HepG2 (cell line): ENCODE measurements around the gene VPREB3. TPM values are rescaled to one million over a fixed set of nuclear protein-coding genes. Genes with fewer than 3 reads are reported as not detected.

Source experiments
- ATAC-seq: fragments of 200-7000 bp; cut with Tn5 transposase; 3 replicates; pipeline ENCODE4 v1.9.1; 2020; ENCODE audit warnings: mild to moderate bottlenecking, moderate library complexity
- BruUV-seq: library from RNA; stranded (reverse); fragments of 400-500 nt; replicated peaks from 2 replicates; lab custom pipeline; 2021; lab: Mats Ljungman, UMichigan
- CTCF ChIA-PET: fragments of 300-600 bp; formaldehyde crosslinking; extraction: SDS; loops from one replicate; lab custom pipeline; 2021; ENCODE audit warnings: low total read pairs, inconsistent platforms, low intra/inter-chr PET ratio; lab: Yijun Ruan, JAX
- POLR2A ChIA-PET: fragments of 350-600 bp; sonication (Branson Sonifier 250); formaldehyde crosslinking; loops from one replicate; lab custom pipeline; 2020; ENCODE audit warnings: antibody characterized with exemption, inconsistent platforms; lab: Yijun Ruan, JAX
- DNase-seq: peaks from one replicate; pipeline ENCODE4 v3.0.0-alpha.2; 2015; ENCODE audit warnings: low spot score
- FAIRE-seq: peaks from 3 replicates; lab custom pipeline; 2011; peaks lifted over from hg19 to GRCh38; lab: Jason Lieb, UNC
- H2AFZ ChIP-seq: one replicate; pipeline ENCODE4 v1.6.1; 2011; ENCODE audit warnings: low read length, inconsistent platforms
- H3K27ac ChIP-seq: fragments of 300-600 bp; 3 replicates; pipeline ENCODE4 v1.8.0; 2011; ENCODE audit warnings: mixed run types, mild to moderate bottlenecking, mixed read lengths, low read length, inconsistent platforms; ENCODE audit not compliant: insufficient read depth; ENCODE audit errors: extremely low read length
- H3K27me3 ChIP-seq, 2 experiments: fragments of 200-600 bp in 1 of 2; 2 replicates in 1 of 2; 3 replicates in 1 of 2; pipeline versions ENCODE4 v1.6.0 to v1.8.0; 2011; ENCODE audit warnings: low read length in 2 of 2, mild to moderate bottlenecking in 2 of 2, moderate library complexity in 2 of 2, inconsistent platforms in 1 of 2; ENCODE audit not compliant: insufficient read depth in 2 of 2, control insufficient read depth in 1 of 2
- H3K36me3 ChIP-seq, 2 experiments: fragments of 200-600 bp in 1 of 2; replicated peaks in 1 of 2; 2 replicates in 1 of 2; 3 replicates in 1 of 2; pipeline versions ENCODE4 v1.5.1 to v1.8.0; 2011; ENCODE audit warnings: low read length in 2 of 2, inconsistent platforms in 1 of 2; ENCODE audit not compliant: insufficient read depth in 2 of 2, control insufficient read depth in 1 of 2
- H3K4me1 ChIP-seq: 2 replicates; pipeline ENCODE4 v1.5.1; 2012; ENCODE audit warnings: low read length, inconsistent platforms; ENCODE audit not compliant: insufficient read depth
- H3K4me2 ChIP-seq: 2 replicates; pipeline ENCODE4 v1.6.0; 2011; ENCODE audit warnings: low read depth, low read length, inconsistent platforms
- H3K4me3 ChIP-seq, 3 experiments: fragments of 200-600 bp in 1 of 3; sonication (generic), shearing (Covaris generic) in 1 of 3; replicated peaks in 1 of 3; 2 replicates each; pipeline ENCODE4 v1.5.1; 2011 to 2016; ENCODE audit warnings: low read length in 3 of 3, inconsistent platforms in 2 of 3, low read depth in 2 of 3, mild to moderate bottlenecking in 2 of 3, control low read depth in 1 of 3, mixed read lengths in 1 of 3; ENCODE audit not compliant: insufficient read depth in 1 of 3
- H3K79me2 ChIP-seq: one replicate; pipeline ENCODE4 v1.6.1; 2011; ENCODE audit warnings: low read length, inconsistent platforms; ENCODE audit not compliant: insufficient read depth
- H3K9ac ChIP-seq: 2 replicates; pipeline ENCODE4 v1.6.0; 2011; ENCODE audit warnings: mild to moderate bottlenecking, low read depth, low read length, inconsistent platforms; ENCODE audit not compliant: insufficient read depth
- H3K9me3 ChIP-seq: 2 replicates; pipeline ENCODE4 v1.5.1; 2012; ENCODE audit warnings: mild to moderate bottlenecking, low read length
- H4K20me1 ChIP-seq: 2 replicates; pipeline ENCODE4 v1.6.0; 2011; ENCODE audit warnings: inconsistent platforms, mild to moderate bottlenecking, low read length, moderate library complexity; ENCODE audit not compliant: insufficient read depth
- EP300 ChIP-seq, 3 experiments: sonication (generic) in 1 of 3; formaldehyde crosslinking in 1 of 3; IDR thresholded peaks; 2 replicates each; pipeline versions ENCODE4 v1.5.1 to v1.6.1; 2011 to 2020; ENCODE audit warnings: low read depth in 2 of 3, low read length in 2 of 3, borderline replicate concordance in 1 of 3, improper control_type of control experiment in 1 of 3, mild to moderate bottlenecking in 1 of 3, missing genetic modification reagents in 1 of 3, moderate library complexity in 1 of 3
- HOXA7 ChIP-seq: sonication (generic); formaldehyde crosslinking; IDR thresholded peaks from 2 replicates; pipeline ENCODE4 v1.8.1; 2022; ENCODE audit warnings: mild to moderate bottlenecking, missing genetic modification reagents, moderate library complexity
- MTF2 ChIP-seq: sonication (generic); formaldehyde crosslinking; IDR thresholded peaks from 2 replicates; pipeline ENCODE4 v1.5.0; 2020; ENCODE audit warnings: missing genetic modification reagents, borderline replicate concordance
- NFKB2 ChIP-seq: sonication (generic); formaldehyde crosslinking; IDR thresholded peaks from 2 replicates; pipeline ENCODE4 v1.4.0; 2020; ENCODE audit warnings: missing genetic modification reagents, borderline replicate concordance
- PHB2 ChIP-seq: fragments of 450-650 bp; IDR thresholded peaks from 2 replicates; pipeline ENCODE4 v1.6.1; 2018; ENCODE audit not compliant: partially characterized antibody
- WGBS: methylation state at CpG from one replicate; pipeline ENCODE4 v1.1.6; 2017; ENCODE audit warnings: low lambda C conversion rate; 5-methylcytosine and 5-hydroxymethylcytosine counted together
- in situ Hi-C: cut with HindIII; loops from 2 replicates; pipeline ENCODE4 v1.10.0; 2017; ENCODE audit warnings: low pct_unique_long_range_greater_than_20kb; ENCODE audit not compliant: extremely low pct_ligation_motif_present
- intact Hi-C: fragments of 100-400 bp; cut with micrococcal nuclease; formaldehyde crosslinking; loops from one replicate; pipeline ENCODE4 v1.10.0; 2022; ENCODE audit not compliant: unreplicated experiment
- polyA plus RNA-seq, 8 experiments: library from polyadenylated mRNA; depleted of rRNA in 3 of 8; stranded (reverse) in 7 of 8; unstranded in 1 of 8; fragments of >200 nt; fragmentation: Illumina TruSeq in 4 of 8; extraction: Trizol in 4 of 8; gene quantifications; 2 replicates each; pipeline versions ENCODE4 v1.2.1 to v1.2.3, GENCODE V29; 2011 to 2016; ENCODE audit warnings: low read depth in 4 of 8, missing spikeins in 1 of 8, mixed read lengths in 1 of 8; ENCODE audit not compliant: insufficient read depth in 1 of 8
- total RNA-seq, 5 experiments: library from RNA; depleted of rRNA; stranded (reverse); fragments of >200 nt; fragmentation: Illumina TruSeq; extraction: Trizol; gene quantifications; 2 replicates each; pipeline ENCODE4 v1.2.3, GENCODE V29; 2016; ENCODE audit warnings: low read depth in 1 of 5
- TF ChIP-seq, protein P1 (sequence below): IDR thresholded peaks from 2 replicates; pipeline ENCODE4 v1.6.1; 2016; ENCODE audit warnings: missing compliant biosample characterization, missing genetic modification reagents, borderline replicate concordance
- TF ChIP-seq, protein P2 (sequence below): sonication (generic); formaldehyde crosslinking; IDR thresholded peaks from 2 replicates; pipeline ENCODE4 v1.8.1; 2023; ENCODE audit warnings: mild to moderate bottlenecking, missing genetic modification reagents

VPREB3 gene
- total and polyA plus RNA-seq, 2 of the 13 experiments (the other 11 are each of a cell fraction or from before 2014, with no cell fraction given) = 0.22 TPM; not detected in 1

DNA sequence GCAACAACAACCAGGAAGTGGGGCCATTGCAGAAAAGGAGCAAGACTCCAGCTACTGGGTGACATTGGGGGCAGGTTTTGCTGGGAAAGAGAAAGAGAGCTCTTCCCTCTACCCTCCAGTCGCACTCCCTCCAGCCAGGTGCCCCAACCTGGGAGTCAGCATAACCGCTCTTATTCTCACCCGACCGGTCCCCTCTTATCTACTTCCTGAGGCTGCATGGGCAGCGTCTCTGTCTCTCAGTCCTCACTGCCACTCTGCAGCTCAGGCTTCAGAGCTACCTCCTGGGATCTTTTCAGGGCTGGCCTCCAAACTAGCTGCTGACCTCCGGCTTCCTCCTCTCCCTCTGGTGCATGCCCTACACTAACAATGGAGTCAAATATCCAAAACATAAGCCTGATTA is 8.4 kb downstream of the VPREB3 start (continued):
- no peak for TF ChIP-seq EP300 (IDR thresholded peaks at IDR 0.05; ENCODE audit: low read depth in 2 of 2, low read length in 2 of 2)
- no peak for TF ChIP-seq EP300 (CRISPR knock-in tag; IDR thresholded peaks at IDR 0.05; ENCODE audit: borderline replicate concordance)
- TF ChIP-seq PHB2 = no peak
- no peak for TF ChIP-seq NFKB2 (CRISPR knock-in tag)

DNA sequence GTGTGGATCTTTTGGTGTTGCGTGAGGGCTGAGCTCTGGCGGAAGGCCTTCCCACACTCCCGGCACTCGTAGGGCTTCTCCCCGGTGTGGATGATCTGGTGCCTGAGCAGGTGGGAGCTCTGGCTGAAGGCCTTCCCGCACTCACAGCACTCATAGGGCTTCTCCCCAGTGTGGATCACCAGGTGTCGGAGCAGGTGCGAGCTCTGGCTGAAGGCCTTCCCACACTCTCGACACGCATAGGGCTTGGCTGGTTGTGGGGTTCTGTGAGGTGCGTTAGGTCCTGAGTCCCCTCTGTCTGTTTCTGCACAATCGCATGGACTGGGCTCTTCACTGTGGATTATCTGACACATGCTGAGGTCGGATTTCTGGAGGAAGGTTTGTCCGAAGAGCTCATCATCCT is 9.7 kb downstream of the VPREB3 start:
- Histone ChIP-seq H3K4me1 (peaks cover 1% of the 10 kb centered on the region), H3K9ac (no peak overlapping the region), H3K36me3 (peaks cover 11 to 28% of the 10 kb centered on the region in 2 experiments; a peak in 3 of 5 replicates), H3K4me3 (no peak overlapping the region), H3K9me3 (no peaks in the 10 kb centered on the region), H4K20me1 (no peaks in the 10 kb centered on the region), H3K4me2 (no peak overlapping the region), H2AFZ (no peak overlapping the region), H3K79me2 (peaks cover 1% of the 10 kb centered on the region), H3K27ac (no peak overlapping the region), H3K27me3 (no peaks in the 10 kb centered on the region)
- intact Hi-C loops = no loop called here
- ChIA-PET POLR2A (no interaction called here), CTCF (no interaction called here)
- FAIRE-seq = no peak
- ATAC-seq = no peak
- no peak for DNase-seq
- in situ Hi-C loops = no loop called here
- BruUV-seq = TSS peak; percentile 28
- TF ChIP-seq, protein P1, sequence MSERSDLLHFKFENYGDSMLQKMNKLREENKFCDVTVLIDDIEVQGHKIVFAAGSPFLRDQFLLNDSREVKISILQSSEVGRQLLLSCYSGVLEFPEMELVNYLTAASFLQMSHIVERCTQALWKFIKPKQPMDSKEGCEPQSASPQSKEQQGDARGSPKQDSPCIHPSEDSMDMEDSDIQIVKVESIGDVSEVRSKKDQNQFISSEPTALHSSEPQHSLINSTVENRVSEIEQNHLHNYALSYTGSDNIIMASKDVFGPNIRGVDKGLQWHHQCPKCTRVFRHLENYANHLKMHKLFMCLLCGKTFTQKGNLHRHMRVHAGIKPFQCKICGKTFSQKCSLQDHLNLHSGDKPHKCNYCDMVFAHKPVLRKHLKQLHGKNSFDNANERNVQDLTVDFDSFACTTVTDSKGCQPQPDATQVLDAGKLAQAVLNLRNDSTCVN (CRISPR knock-in tag) = no peak
- no peak for TF ChIP-seq MTF2 (CRISPR knock-in tag)
- TF ChIP-seq, protein P2, sequence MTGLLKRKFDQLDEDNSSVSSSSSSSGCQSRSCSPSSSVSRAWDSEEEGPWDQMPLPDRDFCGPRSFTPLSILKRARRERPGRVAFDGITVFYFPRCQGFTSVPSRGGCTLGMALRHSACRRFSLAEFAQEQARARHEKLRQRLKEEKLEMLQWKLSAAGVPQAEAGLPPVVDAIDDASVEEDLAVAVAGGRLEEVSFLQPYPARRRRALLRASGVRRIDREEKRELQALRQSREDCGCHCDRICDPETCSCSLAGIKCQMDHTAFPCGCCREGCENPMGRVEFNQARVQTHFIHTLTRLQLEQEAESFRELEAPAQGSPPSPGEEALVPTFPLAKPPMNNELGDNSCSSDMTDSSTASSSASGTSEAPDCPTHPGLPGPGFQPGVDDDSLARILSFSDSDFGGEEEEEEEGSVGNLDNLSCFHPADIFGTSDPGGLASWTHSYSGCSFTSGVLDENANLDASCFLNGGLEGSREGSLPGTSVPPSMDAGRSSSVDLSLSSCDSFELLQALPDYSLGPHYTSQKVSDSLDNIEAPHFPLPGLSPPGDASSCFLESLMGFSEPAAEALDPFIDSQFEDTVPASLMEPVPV = no peak
- no peak for TF ChIP-seq HOXA7 (CRISPR knock-in tag)
- 98% methylated on average over 7 of the region's 14 CpGs for WGBS
